CD4-positive, alpha-beta T cell (primary cell): ENCODE measurements around the gene B3GALNT2. TPM values are rescaled to one million over a fixed set of nuclear protein-coding genes. Genes with fewer than 3 reads are reported as not detected.

Experiments
- ATAC-seq: fragments of 200-7000 bp; cut with Tn5 transposase; one replicate; pipeline ENCODE4 v1.10.0; 2022; ENCODE audit warnings: mild to moderate bottlenecking; ENCODE audit not compliant: poor library complexity
- CTCF ChIA-PET: fragments of 350-600 bp; sonication (Branson Sonifier 250); formaldehyde crosslinking; loops from one replicate; lab custom pipeline; 2021; ENCODE audit warnings: antibody characterized with exemption, inconsistent platforms; lab: Charles Lee
- POLR2A ChIA-PET: fragments of 350-600 bp; sonication (Branson Sonifier 250); formaldehyde crosslinking; loops from one replicate; lab custom pipeline; 2021; ENCODE audit warnings: antibody characterized with exemption, inconsistent platforms; lab: Charles Lee
- DNase-seq, 14 experiments: peaks; one replicate each; pipeline ENCODE4 v3.0.0-alpha.2; 2013 to 2020; ENCODE audit warnings: mixed read lengths in 2 of 14
- H3K27ac ChIP-seq, 2 donors: one replicate each; pipeline versions ENCODE4 v1.5.1 to v1.7.0; 2013; ENCODE audit warnings: low read length in 2 of 2, low read depth in 1 of 2, mild to moderate bottlenecking in 1 of 2
- H3K27me3 ChIP-seq, 2 experiments: 1 replicate in 1 of 2; 2 replicates in 1 of 2; pipeline versions ENCODE4 v1.6.1 to v1.7.0; 2013; ENCODE audit warnings: low read length in 2 of 2, control low read depth in 1 of 2, mild to moderate bottlenecking in 1 of 2, moderate library complexity in 1 of 2; ENCODE audit not compliant: insufficient read depth in 2 of 2, control insufficient read depth in 1 of 2
- H3K36me3 ChIP-seq: one replicate; pipeline ENCODE4 v1.6.1; 2013; ENCODE audit warnings: low read length, control low read depth; ENCODE audit not compliant: insufficient read depth
- H3K4me1 ChIP-seq: one replicate; pipeline ENCODE4 v1.6.1; 2013; ENCODE audit warnings: low read length, control low read depth; ENCODE audit not compliant: insufficient read depth
- H3K4me3 ChIP-seq: one replicate; pipeline ENCODE4 v1.5.1; 2013; ENCODE audit warnings: mild to moderate bottlenecking, low read length, moderate library complexity
- H3K9me3 ChIP-seq, 2 experiments: 1 replicate in 1 of 2; 2 replicates in 1 of 2; pipeline versions ENCODE4 v1.6.1 to v1.7.0; 2013; ENCODE audit warnings: low read length in 2 of 2, mild to moderate bottlenecking in 2 of 2, control low read depth in 1 of 2, moderate library complexity in 1 of 2; ENCODE audit not compliant: control insufficient read depth in 1 of 2, insufficient read depth in 1 of 2
- H3K27ac Mint-ChIP-seq: one replicate; pipeline ENCODE4 v1.8.0; 2020; ENCODE audit warnings: mixed read lengths
- H3K27me3 Mint-ChIP-seq: one replicate; pipeline ENCODE4 v1.8.0; 2021; ENCODE audit warnings: mixed read lengths
- H3K36me3 Mint-ChIP-seq: one replicate; pipeline ENCODE4 v1.8.0; 2021; ENCODE audit warnings: low read depth, mixed read lengths
- H3K4me1 Mint-ChIP-seq: one replicate; pipeline ENCODE4 v1.8.0; 2021; ENCODE audit warnings: low read depth, mixed read lengths
- H3K4me3 Mint-ChIP-seq: one replicate; pipeline ENCODE4 v1.8.0; 2020; ENCODE audit warnings: mild to moderate bottlenecking, mixed read lengths
- H3K9me3 Mint-ChIP-seq: one replicate; pipeline ENCODE4 v1.8.0; 2020; ENCODE audit warnings: mixed read lengths
- CTCF ChIP-seq: fragments of 200-600 bp; IDR thresholded peaks from one replicate; pipeline ENCODE4 v1.8.0; 2022; ENCODE audit warnings: antibody characterized with exemption, mild to moderate bottlenecking
- intact Hi-C, 2 experiments: fragments of 100-400 bp; cut with DNase I in 1 of 2; cut with micrococcal nuclease in 1 of 2; formaldehyde crosslinking; loops; one replicate each; pipeline versions ENCODE4 v1.15.1 to v1.9.0; 2023 to 2025; cut with DNase I, micrococcal nuclease
- total RNA-seq, 174 experiments: library from RNA in 2 of 174; stranded (reverse) in 2 of 174; gene quantifications; one replicate each; pipeline ENCODE4 v1.2.3 and lab custom pipeline; 2021 to 2026

The B3GALNT2 gene
- total RNA-seq, 2 experiments from 2014 or later, result 4.0 to 5.4 TPM

GRCh38 chr1:235448616-235449015 lies 55.6 kb downstream of the B3GALNT2 start:
- ChIA-PET POLR2A (no interaction called here), CTCF (interaction anchor here (1.2 kb wide), 1 partner anchor 31 kb away, joined by 3 read pairs; no protein-coding TSS in a partner anchor)
- H3K4me3 Mint-ChIP-seq, result no peak overlapping the region
- H3K27ac Mint-ChIP-seq, result no peak overlapping the region
- no peaks in the 10 kb centered on the region for H3K4me1 ChIP-seq
- no peak overlapping the region for H3K4me3 ChIP-seq
- H3K36me3 Mint-ChIP-seq, result peaks cover 81% of the 10 kb centered on the region
- no peak overlapping the region for H3K27ac ChIP-seq
- no peaks in the 10 kb centered on the region for H3K9me3 ChIP-seq
- ATAC-seq, result no peak
- DNase-seq, result no peak
- no peaks in the 10 kb centered on the region for H3K9me3 Mint-ChIP-seq
- peaks cover 55% of the 10 kb centered on the region for H3K36me3 ChIP-seq
- TF ChIP-seq CTCF, result no peak
- H3K27me3 ChIP-seq, result no peaks in the 10 kb centered on the region
- intact Hi-C loops, result no loop called here
- no peaks in the 10 kb centered on the region for H3K4me1 Mint-ChIP-seq
- H3K27me3 Mint-ChIP-seq, result no peaks in the 10 kb centered on the region

- H3K4me3 Mint-ChIP-seq, result no peak overlapping the region
- no peak overlapping the region for H3K27ac ChIP-seq
- H3K36me3 Mint-ChIP-seq, result peaks cover 84% of the 10 kb centered on the region
- ATAC-seq, result no peak
- POLR2A ChIA-PET, result no interaction called here
- intact Hi-C loops, result no loop called here
- no peak overlapping the region for H3K4me3 ChIP-seq
- H3K36me3 ChIP-seq, result peaks cover 58% of the 10 kb centered on the region
- TF ChIP-seq CTCF, result no peak
- DNase-seq, result no peak
- no peaks in the 10 kb centered on the region for H3K27me3 Mint-ChIP-seq
- H3K4me1 ChIP-seq, result no peaks in the 10 kb centered on the region
- H3K27ac Mint-ChIP-seq, result no peak overlapping the region
- CTCF ChIA-PET, result no interaction called here
- H3K9me3 Mint-ChIP-seq, result no peaks in the 10 kb centered on the region
- H3K4me1 Mint-ChIP-seq, result no peaks in the 10 kb centered on the region
- no peaks in the 10 kb centered on the region for H3K27me3 ChIP-seq
- no peaks in the 10 kb centered on the region for H3K9me3 ChIP-seq
These were observed 61.3 kb downstream of the B3GALNT2 start for GRCh38 chr1:235442788-235443429.

GRCh38 chr1:235441159-235441685 lies 63.0 kb downstream of the B3GALNT2 start:
- intact Hi-C loops, result no loop called here
- no peaks in the 10 kb centered on the region for H3K9me3 ChIP-seq
- Mint-ChIP-seq H3K9me3 (no peaks in the 10 kb centered on the region), H3K4me3 (no peak overlapping the region), H3K4me1 (no peaks in the 10 kb centered on the region), H3K27ac (no peak overlapping the region), H3K27me3 (no peaks in the 10 kb centered on the region), H3K36me3 (peaks cover 83% of the 10 kb centered on the region)
- peaks cover 63% of the 10 kb centered on the region for H3K36me3 ChIP-seq
- POLR2A ChIA-PET, result no interaction called here
- no peak overlapping the region for H3K4me3 ChIP-seq
- DNase-seq, result no peak
- CTCF ChIA-PET, result interaction anchor here (0.9 kb wide), 1 partner anchor 26 kb away, joined by 3 read pairs; no protein-coding TSS in a partner anchor
- TF ChIP-seq CTCF, result no peak
- ATAC-seq, result no peak
- no peaks in the 10 kb centered on the region for H3K27me3 ChIP-seq
- no peaks in the 10 kb centered on the region for H3K4me1 ChIP-seq
- H3K27ac ChIP-seq, result no peak overlapping the region
